Transverse colon (tissue), 4 donors: Measurements from ENCODE around the gene VAPB. TPM values are rescaled to one million over a fixed set of nuclear protein-coding genes. Genes with fewer than 3 reads are reported as not detected.
A peak's percentile ranks its signal among the peaks of the same experiment; 100 is the strongest.

Experiments
- DNase-seq: peaks from one replicate; pipeline ENCODE4 v3.0.0-alpha.2; 2019
- H3K27ac ChIP-seq, 4 donors: fragments of 200-600 bp; sonication (generic); 2 replicates each; pipeline ENCODE4 v1.5.1; 2016 to 2018; ENCODE audit warnings: inconsistent platforms in 4 of 4
- H3K27me3 ChIP-seq: fragments of 200-600 bp; sonication (generic); 2 replicates; pipeline ENCODE4 v1.5.1; 2017; ENCODE audit warnings: inconsistent platforms
- H3K36me3 ChIP-seq, 4 donors: fragments of 200-600 bp; sonication (generic); 2 replicates each; pipeline ENCODE4 v1.5.1; 2017 to 2019; ENCODE audit warnings: inconsistent platforms in 4 of 4
- H3K4me1 ChIP-seq, 4 donors: fragments of 200-600 bp; sonication (generic); 2 replicates each; pipeline ENCODE4 v1.5.1; 2017 to 2020; ENCODE audit warnings: inconsistent platforms in 4 of 4
- H3K4me3 ChIP-seq, 4 donors: fragments of 200-600 bp; sonication (generic); 1 replicate in 1 of 4; 2 replicates in 3 of 4; pipeline versions ENCODE4 v1.5.1 to v1.6.1; 2017 to 2019; ENCODE audit warnings: inconsistent platforms in 4 of 4
- H3K9me3 ChIP-seq, 2 donors: fragments of 200-600 bp; sonication (generic); 2 replicates each; pipeline ENCODE4 v1.5.1; 2017 to 2019; ENCODE audit warnings: inconsistent platforms in 2 of 2
- EP300 ChIP-seq: sonication (generic); formaldehyde crosslinking; IDR thresholded peaks from one replicate; pipeline ENCODE4 v1.6.1; 2017; ENCODE audit warnings: antibody characterized with exemption, low read depth
- POLR2A ChIP-seq: fragments of 450-650 bp; IDR thresholded peaks from one replicate; pipeline ENCODE4 v1.6.1; 2016; ENCODE audit warnings: antibody characterized with exemption, mild to moderate bottlenecking, moderate library complexity
- POLR2AphosphoS5 ChIP-seq, 3 donors: sonication (generic); formaldehyde crosslinking; IDR thresholded peaks; one replicate each; pipeline ENCODE4 v1.6.1; 2016; ENCODE audit warnings: antibody characterized with exemption in 3 of 3
- WGBS, 2 donors: methylation state at CpG; one replicate each; pipeline ENCODE4 v1.1.5; 2018; ENCODE audit warnings: low coverage in 1 of 2; 5-methylcytosine and 5-hydroxymethylcytosine counted together
- in situ Hi-C, 4 donors: fragments of 200-750 bp; cut with MboI; loops; one replicate each; pipeline versions ENCODE4 v1.15.0 to v1.15.1; 2017; ENCODE audit warnings: low sequenced_read_pairs in 3 of 4, low pct_ligation_motif_present in 1 of 4, low pct_unique_long_range_greater_than_20kb in 1 of 4
- intact Hi-C: fragments of 100-400 bp; cut with DNase I; formaldehyde crosslinking; loops from one replicate; pipeline ENCODE4 v1.15.1; 2023; ENCODE audit warnings: low total_unique reads
- total RNA-seq, 4 donors: library from RNA; depleted of rRNA; stranded (reverse); fragments of >200 nt; gene quantifications; one replicate each; pipeline ENCODE4 v1.1.0, GENCODE V29; 2016
- TF ChIP-seq, protein P1 (sequence below), 5 experiments: fragments of 200-600 bp in 3 of 5; fragments of 450-650 bp in 2 of 5; sonication (generic) in 3 of 5; IDR thresholded peaks; 1 replicate in 2 of 5; 2 replicates in 3 of 5; pipeline ENCODE4 v1.5.1; 2016 to 2017; ENCODE audit warnings: antibody characterized with exemption in 5 of 5, inconsistent platforms in 3 of 5, mild to moderate bottlenecking in 2 of 5, moderate library complexity in 1 of 5

VAPB gene
- total RNA-seq, 4 donors from 2014 or later = 11.6 to 44.8 (median 28.0) TPM

DNA sequence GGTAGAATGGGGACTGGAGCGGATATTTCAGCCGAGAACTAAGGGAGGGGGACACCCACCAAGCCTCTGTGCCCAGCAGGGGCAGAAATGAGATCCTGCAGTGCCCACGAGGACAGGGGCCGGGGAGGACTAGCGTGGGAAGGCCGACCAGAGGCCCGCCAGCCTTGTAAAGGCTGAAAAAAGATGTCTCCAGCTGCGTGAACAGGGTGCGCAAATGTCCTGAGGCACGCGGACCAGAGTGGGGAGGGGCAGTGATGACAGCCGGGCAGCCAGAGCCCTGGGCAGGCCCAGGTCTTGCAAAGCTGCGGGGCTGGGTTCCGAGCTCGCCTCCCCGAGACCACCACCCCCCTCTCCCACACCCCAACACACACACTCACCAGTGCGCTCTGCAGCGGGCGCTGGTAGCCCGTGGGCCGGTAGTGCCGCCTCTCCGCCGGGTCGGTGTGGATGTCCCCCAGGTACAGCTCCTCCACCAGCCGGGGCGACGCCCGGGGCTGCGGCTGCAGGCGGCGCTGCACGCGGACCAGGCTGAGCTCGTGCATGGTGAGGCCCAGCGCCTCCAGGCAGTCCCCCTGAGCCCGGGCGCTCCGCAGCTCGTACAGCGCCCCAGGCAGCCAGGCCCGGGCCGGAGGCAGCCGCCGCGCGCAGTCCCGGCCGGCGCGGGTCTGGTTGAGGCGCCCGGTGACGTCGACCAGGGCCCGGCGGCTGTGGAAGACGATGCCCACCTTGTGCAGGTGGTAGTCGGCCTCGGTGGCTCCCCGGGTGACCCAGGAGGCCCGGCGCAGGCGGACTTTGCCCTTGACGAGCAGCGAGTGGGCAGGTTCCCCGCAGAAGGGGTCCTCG lies 77.9 kb downstream of the VAPB start:
- no peak overlapping the region for H3K27ac ChIP-seq
- in situ Hi-C loops (no loop called here), intact Hi-C loops (no loop called here)
- no peak overlapping the region for H3K4me3 ChIP-seq
- H3K9me3 ChIP-seq = no peaks in the 10 kb centered on the region
- no peak for DNase-seq
- 87% methylated on average over 42 of the region's 68 CpGs; no CpG with 5 or more reads in 1 of the 2 donors for WGBS, 2 donors
- no peaks in the 10 kb centered on the region for H3K36me3 ChIP-seq
- TF ChIP-seq POLR2AphosphoS5 (IDR thresholded peaks at IDR 0.05) = no peak
- TF ChIP-seq, protein P1, sequence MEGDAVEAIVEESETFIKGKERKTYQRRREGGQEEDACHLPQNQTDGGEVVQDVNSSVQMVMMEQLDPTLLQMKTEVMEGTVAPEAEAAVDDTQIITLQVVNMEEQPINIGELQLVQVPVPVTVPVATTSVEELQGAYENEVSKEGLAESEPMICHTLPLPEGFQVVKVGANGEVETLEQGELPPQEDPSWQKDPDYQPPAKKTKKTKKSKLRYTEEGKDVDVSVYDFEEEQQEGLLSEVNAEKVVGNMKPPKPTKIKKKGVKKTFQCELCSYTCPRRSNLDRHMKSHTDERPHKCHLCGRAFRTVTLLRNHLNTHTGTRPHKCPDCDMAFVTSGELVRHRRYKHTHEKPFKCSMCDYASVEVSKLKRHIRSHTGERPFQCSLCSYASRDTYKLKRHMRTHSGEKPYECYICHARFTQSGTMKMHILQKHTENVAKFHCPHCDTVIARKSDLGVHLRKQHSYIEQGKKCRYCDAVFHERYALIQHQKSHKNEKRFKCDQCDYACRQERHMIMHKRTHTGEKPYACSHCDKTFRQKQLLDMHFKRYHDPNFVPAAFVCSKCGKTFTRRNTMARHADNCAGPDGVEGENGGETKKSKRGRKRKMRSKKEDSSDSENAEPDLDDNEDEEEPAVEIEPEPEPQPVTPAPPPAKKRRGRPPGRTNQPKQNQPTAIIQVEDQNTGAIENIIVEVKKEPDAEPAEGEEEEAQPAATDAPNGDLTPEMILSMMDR (IDR thresholded peaks at IDR 0.05) = no peak
- TF ChIP-seq POLR2A = no peak
- no peak for TF ChIP-seq EP300
- H3K4me1 ChIP-seq = peaks cover 0 to 15% (median 0%) of the 10 kb centered on the region in 4 donors
- peaks cover 6% of the 10 kb centered on the region for H3K27me3 ChIP-seq

DNA sequence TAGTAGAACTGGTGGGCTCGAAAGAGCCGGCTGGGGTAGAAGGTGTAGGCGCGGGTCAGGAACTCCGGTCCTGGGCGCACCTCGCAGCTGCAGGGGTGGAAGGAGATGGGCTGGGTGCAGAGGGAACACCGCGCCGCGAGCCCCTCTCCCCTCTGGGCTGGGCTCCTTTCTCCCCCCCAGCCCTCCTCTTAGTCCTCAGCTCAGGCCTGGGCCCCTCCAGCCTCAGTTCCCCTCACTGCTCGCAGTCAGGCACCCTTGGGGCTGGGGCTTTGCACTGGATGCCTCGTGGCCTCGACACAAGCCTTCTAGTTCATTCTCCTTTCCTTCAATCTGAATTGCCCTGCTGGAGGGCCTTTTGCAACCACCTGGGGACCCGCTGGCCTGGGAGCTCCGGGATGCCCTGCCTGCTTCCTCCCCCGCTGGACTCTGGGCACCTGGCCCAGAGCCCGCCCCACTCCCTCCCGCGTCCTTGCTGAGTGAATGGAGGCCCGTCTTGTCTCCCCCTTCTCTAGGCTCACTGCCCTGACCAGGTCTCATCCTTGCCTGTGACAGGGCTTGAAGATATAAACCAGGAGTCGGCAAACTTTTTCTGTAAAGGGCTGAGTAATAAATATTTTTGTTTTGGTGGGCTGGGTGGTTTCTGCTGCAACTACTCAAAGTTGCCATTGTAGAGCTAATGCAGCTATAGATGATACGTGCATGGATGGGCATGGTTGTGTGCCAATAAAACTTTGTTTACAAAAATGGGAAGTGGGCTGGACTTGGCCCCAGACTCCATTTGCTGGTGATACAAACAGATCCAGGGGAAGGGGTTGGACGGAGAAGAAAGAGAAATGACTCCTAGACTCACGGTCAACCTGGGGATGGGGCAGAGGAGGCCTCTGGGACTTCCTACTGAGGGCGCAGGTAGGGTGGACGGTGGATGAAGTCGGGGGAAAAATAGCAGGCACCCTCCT lies 78.8 kb downstream of the VAPB start:
- DNase-seq = no peak
- TF ChIP-seq POLR2A (no peak), POLR2AphosphoS5 (IDR thresholded peaks at IDR 0.05) (peak in 1 of 3 donors; percentile 8), EP300 (no peak)
- in situ Hi-C loops = no loop called here
- WGBS, 2 donors = 58 to 77% methylated on average over 5 to 28 of the region's 28 CpGs
- H3K9me3 ChIP-seq = no peaks in the 10 kb centered on the region
- intact Hi-C loops = no loop called here
- peaks cover 0 to 16% (median 0%) of the 10 kb centered on the region in 4 donors for H3K4me1 ChIP-seq
- no peaks in the 10 kb centered on the region for H3K36me3 ChIP-seq
- H3K27ac ChIP-seq = peak overlapping the region in 1 of 4 donors; percentile 17
- peaks cover 6% of the 10 kb centered on the region for H3K27me3 ChIP-seq
- no peak overlapping the region for H3K4me3 ChIP-seq

DNA sequence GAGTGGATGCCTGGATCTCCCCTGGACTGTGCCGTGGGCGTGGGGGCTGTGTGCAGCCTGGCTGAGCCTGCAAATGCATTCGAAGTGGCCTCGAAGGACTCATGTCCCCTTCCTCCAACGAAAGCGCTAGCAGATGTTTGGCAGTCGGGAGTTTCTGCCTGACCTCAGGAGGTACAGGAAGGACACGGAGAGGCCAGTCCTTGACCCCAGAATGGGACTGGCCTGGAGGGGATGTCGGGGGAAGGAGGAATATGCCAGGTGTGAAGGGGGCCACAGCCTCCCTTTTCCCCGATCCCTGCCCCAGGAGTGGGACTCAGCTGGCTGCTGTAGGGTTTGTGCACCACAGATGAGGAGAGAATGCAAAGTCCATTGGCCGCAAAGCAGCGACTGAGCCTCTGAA lies 80.6 kb downstream of the VAPB start:
- in situ Hi-C loops (no loop called here), intact Hi-C loops (loop anchor here (1.0 kb wide), 1 partner anchor 19 kb away; no protein-coding TSS in a partner anchor)
- no peak for DNase-seq
- Histone ChIP-seq H3K27me3 (peaks cover 6% of the 10 kb centered on the region), H3K27ac (no peak overlapping the region), H3K9me3 (no peaks in the 10 kb centered on the region), H3K4me1 (peaks cover 0 to 16% (median 0%) of the 10 kb centered on the region in 4 donors), H3K36me3 (no peaks in the 10 kb centered on the region), H3K4me3 (no peak overlapping the region)
- WGBS, 2 donors = 85% methylated on average over 7 of the region's 12 CpGs; no CpG with 5 or more reads in 1 of the 2 donors
- TF ChIP-seq POLR2A = no peak
- TF ChIP-seq POLR2AphosphoS5 (IDR thresholded peaks at IDR 0.05) = no peak

DNA sequence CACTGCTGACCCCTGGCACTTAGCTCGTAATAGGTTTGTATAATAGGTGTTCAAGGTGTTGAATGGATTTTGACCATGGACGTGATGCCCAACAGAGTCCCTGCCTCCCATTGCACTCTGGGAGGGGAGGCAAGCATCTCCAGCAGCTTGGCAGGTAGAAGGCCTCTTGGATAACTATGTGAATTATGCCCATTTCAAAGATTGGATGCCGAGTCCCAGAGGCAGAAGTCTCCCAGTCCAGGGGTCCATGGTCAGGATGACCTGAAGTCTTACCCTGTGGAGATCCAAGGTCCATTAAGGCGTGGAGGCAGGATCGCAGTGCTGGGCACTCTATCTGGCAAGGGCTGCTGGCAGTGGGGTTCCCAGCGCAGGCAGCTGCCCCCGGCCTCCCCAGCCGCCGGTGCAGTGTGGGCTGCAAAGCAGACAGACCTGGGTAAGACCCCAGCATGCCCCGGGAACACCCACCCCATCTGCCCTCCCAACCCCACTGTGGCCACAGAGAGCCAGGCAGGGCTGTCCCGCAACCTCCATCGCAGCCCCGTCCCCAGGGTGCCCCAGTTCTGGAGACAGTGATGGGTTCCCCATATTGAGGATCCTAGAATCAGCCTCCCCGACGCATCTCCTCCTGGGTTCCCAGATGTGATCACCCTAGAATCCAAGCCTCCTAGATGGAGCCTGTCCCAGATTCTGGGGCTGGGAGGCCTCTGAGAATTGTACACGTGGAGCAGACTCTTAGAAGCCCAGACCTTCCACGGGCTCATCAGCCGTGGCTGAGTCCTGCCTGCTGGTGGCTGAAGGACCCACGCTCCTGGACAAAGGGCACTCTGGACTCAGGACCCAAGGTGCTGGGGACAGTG lies 81.5 kb downstream of the VAPB start:
- Histone ChIP-seq H3K27ac (peak overlapping the region in 2 of 4 donors; percentile 46 to 70), H3K4me3 (no peak overlapping the region), H3K9me3 (no peaks in the 10 kb centered on the region), H3K27me3 (peaks cover 6% of the 10 kb centered on the region), H3K4me1 (peaks cover 0 to 16% (median 0%) of the 10 kb centered on the region in 4 donors), H3K36me3 (no peaks in the 10 kb centered on the region)
- WGBS, 2 donors = 89 to 91% methylated on average over 3 to 15 of the region's 19 CpGs
- no peak for DNase-seq
- in situ Hi-C loops = no loop called here
- TF ChIP-seq, protein P1 (IDR thresholded peaks at IDR 0.05) = no peak
- TF ChIP-seq EP300 = no peak
- no peak for TF ChIP-seq POLR2AphosphoS5 (IDR thresholded peaks at IDR 0.05)
- no peak for TF ChIP-seq POLR2A
- intact Hi-C loops = no loop called here
